A673 (cell line): ENCODE results near the gene EIF1. TPM values are rescaled to one million over a fixed set of nuclear protein-coding genes. Genes with fewer than 3 reads are reported as not detected.

ENCODE experiments used
- BruUV-seq: library from RNA; stranded (reverse); fragments of 400-500 nt; replicated peaks from 2 replicates; lab custom pipeline; 2021; lab: Mats Ljungman, UMichigan
- CTCF ChIA-PET: fragments of 300-600 bp; sonication (Branson Sonifier 250); formaldehyde crosslinking; loops from one replicate; lab custom pipeline; 2022; ENCODE audit warnings: antibody characterized with exemption; lab: Charles Lee
- POLR2A ChIA-PET: fragments of 300-600 bp; sonication (Branson Sonifier 250); formaldehyde crosslinking; loops from one replicate; lab custom pipeline; 2022; ENCODE audit warnings: antibody characterized with exemption; ENCODE audit not compliant: low non-redundant PET; lab: Charles Lee
- DNase-seq: peaks from one replicate; pipeline ENCODE4 v3.0.0-alpha.2; 2015; ENCODE audit warnings: low spot score
- H3K27ac ChIP-seq: fragments of 200-600 bp; sonication (generic); 2 replicates; pipeline ENCODE4 v1.5.1; 2016; ENCODE audit warnings: mixed run types, low read depth, mild to moderate bottlenecking, mixed read lengths, antibody characterized with exemption, low read length; ENCODE audit not compliant: poor library complexity, severe bottlenecking
- H3K27me3 ChIP-seq: fragments of 200-600 bp; sonication (generic); replicated peaks from 2 replicates; pipeline ENCODE4 v1.6.1; 2017; ENCODE audit warnings: mixed run types, low read depth, mild to moderate bottlenecking, mixed read lengths, antibody characterized with exemption, low read length; ENCODE audit not compliant: insufficient read depth, poor library complexity
- H3K36me3 ChIP-seq: fragments of 200-600 bp; sonication (generic); 2 replicates; pipeline ENCODE4 v1.6.1; 2016; ENCODE audit warnings: mixed run types, mild to moderate bottlenecking, mixed read lengths, antibody characterized with exemption, low read length; ENCODE audit not compliant: insufficient read depth, poor library complexity, severe bottlenecking
- H3K4me1 ChIP-seq: fragments of 200-600 bp; sonication (generic); 2 replicates; pipeline ENCODE4 v1.6.1; 2017; ENCODE audit warnings: mixed run types, mild to moderate bottlenecking, mixed read lengths, antibody characterized with exemption, low read length; ENCODE audit not compliant: insufficient read depth, poor library complexity, severe bottlenecking
- H3K4me3 ChIP-seq: fragments of 200-600 bp; sonication (generic); 2 replicates; pipeline ENCODE4 v1.5.1; 2016; ENCODE audit warnings: low read depth, mixed run types, mild to moderate bottlenecking, mixed read lengths, low read length; ENCODE audit not compliant: poor library complexity, severe bottlenecking
- H3K9me3 ChIP-seq: fragments of 200-600 bp; sonication (generic); 2 replicates; pipeline ENCODE4 v1.6.1; 2016; ENCODE audit warnings: mixed run types, low read depth, mild to moderate bottlenecking, mixed read lengths, antibody characterized with exemption, low read length; ENCODE audit not compliant: poor library complexity, severe bottlenecking
- CTCF ChIP-seq: fragments of 300-800, 200-600 bp; sonication (generic); conservative IDR thresholded peaks from 2 replicates; pipeline ENCODE4 v1.5.1; 2017; ENCODE audit warnings: low read depth, mild to moderate bottlenecking, antibody characterized with exemption, low read length, moderate library complexity, mixed read lengths
- EZH2 ChIP-seq: fragments of 200-600 bp; sonication (generic); IDR thresholded peaks from 2 replicates; pipeline ENCODE4 v1.6.1; 2017; ENCODE audit warnings: borderline replicate concordance, low read depth, mild to moderate bottlenecking, mixed read lengths, antibody characterized with exemption, low read length; ENCODE audit not compliant: poor library complexity, severe bottlenecking
- intact Hi-C: fragments of 100-400 bp; cut with micrococcal nuclease; formaldehyde crosslinking; loops from one replicate; pipeline ENCODE4 v1.10.0; 2022; ENCODE audit not compliant: unreplicated experiment
- total RNA-seq: library from RNA; stranded (reverse); gene quantifications from 2 replicates; pipeline ENCODE4 v1.2.3, GENCODE V29; 2021

The EIF1 gene
- total RNA-seq, 1 experiment from 2014 or later: 524 TPM

DNA sequence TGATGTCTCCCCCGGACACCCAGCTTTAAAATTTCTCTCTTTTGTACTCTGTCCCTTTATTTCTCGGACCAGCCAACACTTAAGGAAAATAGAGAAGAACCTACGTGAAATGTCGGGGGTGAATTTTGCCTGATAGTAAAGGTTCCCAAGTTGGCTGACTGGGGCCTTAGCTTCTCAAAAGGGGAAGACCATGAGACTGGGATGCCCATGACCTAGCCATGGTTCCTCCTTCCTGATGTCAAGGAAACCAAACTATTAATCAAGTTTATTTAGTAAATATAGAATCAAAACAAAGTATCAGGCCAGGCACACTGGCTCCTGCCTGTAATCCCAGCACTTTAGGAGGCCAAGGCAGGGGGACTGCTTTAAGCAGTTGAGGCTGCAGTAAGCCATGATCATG, 2.4 kb upstream of the EIF1 start:
- POLR2A ChIA-PET: no interaction called here
- H3K4me3 ChIP-seq: no peak overlapping the region
- H3K4me1 ChIP-seq: peaks cover 13% of the 10 kb centered on the region
- peaks cover 20% of the 10 kb centered on the region for H3K36me3 ChIP-seq
- TF ChIP-seq CTCF (no peak), EZH2 (no peak)
- no peak overlapping the region for H3K27ac ChIP-seq
- no peaks in the 10 kb centered on the region for H3K27me3 ChIP-seq
- no peak for DNase-seq
- no peaks in the 10 kb centered on the region for H3K9me3 ChIP-seq
- no TSS peak for BruUV-seq
- intact Hi-C loops: no loop called here
- CTCF ChIA-PET: no interaction called here

DNA sequence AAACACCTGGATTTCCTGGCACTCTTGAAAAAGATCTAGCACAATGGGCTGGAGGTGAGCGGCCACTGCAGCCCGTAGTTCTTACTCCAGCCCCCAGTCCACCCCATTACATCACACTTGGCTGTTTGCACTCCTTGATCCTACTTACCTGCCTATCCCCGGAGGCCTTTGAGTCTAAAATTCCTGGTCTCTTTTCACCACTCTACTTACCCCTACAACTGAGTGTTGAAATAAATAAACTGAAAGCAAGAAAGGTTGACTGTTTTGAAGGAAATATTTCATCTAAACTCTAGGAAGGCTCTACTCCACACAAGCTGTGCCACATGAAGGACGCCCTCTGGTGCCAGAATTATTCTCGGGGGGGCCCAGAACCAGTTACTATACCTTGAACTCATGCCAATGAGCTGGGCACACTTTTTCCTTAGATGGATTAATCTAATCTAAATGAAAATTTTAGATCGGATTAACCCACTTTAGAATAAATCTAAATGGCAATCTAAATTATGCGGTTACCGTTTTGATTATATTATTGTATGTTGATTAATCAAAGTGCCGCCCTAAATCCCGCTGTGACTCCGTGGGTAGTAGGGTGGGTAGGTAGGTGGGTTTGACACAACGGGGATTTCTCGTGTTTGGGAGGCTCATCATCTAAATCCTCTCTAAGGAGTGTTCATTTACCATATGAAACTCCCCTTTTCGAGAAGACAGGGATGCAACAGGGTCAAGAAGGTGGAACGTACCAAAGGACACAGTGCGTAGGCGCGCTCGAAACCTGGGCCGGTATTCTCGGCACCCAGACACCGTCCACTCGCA, 651 bp upstream of the EIF1 start:
- no peaks in the 10 kb centered on the region for H3K9me3 ChIP-seq
- H3K36me3 ChIP-seq: peaks cover 37% of the 10 kb centered on the region
- H3K4me3 ChIP-seq: peak overlapping the region; percentile 86
- TF ChIP-seq CTCF (peak; percentile 38), EZH2 (no peak)
- H3K4me1 ChIP-seq: peaks cover 13% of the 10 kb centered on the region
- POLR2A ChIA-PET: interaction anchor here (0.6 to 1.0 kb wide), 8 partner anchors 9 to 1242 kb away, joined by 3 to 9 read pairs (median 4); no protein-coding TSS in a partner anchor
- H3K27ac ChIP-seq: peak overlapping the region; percentile 70
- peak; percentile 61 for DNase-seq
- CTCF ChIA-PET: interaction anchor here (0.7 to 1.1 kb wide), 2 partner anchors 9 to 25 kb away, joined by 5 to 7 read pairs; no protein-coding TSS in a partner anchor
- intact Hi-C loops: no loop called here
- TSS peak; percentile 84 for BruUV-seq
- H3K27me3 ChIP-seq: no peaks in the 10 kb centered on the region

- peak overlapping the region; percentile 86 for H3K4me3 ChIP-seq
- peak; percentile 57 for TF ChIP-seq CTCF
- TF ChIP-seq EZH2: no peak
- DNase-seq: peak; percentile 64
- no peaks in the 10 kb centered on the region for H3K9me3 ChIP-seq
- ChIA-PET CTCF (no interaction called here), POLR2A (interaction anchor here (0.6 to 0.7 kb wide), 4 partner anchors 16 to 1471 kb away, joined by 3 to 13 read pairs (median 6); partner anchors contain the start of gene WIPF2)
- peaks cover 41% of the 10 kb centered on the region for H3K36me3 ChIP-seq
- TSS peak; percentile 54 for BruUV-seq
- peak overlapping the region; percentile 100 for H3K27ac ChIP-seq
- no peaks in the 10 kb centered on the region for H3K27me3 ChIP-seq
- peaks cover 13% of the 10 kb centered on the region for H3K4me1 ChIP-seq
- intact Hi-C loops: no loop called here
Measured at GRCh38 chr17:41689497-41690299, 1.0 kb downstream of the EIF1 start.
